ENCODE data around the gene ACBD7. TPM values are rescaled to one million over a fixed set of nuclear protein-coding genes. Genes with fewer than 3 reads are reported as not detected.

The ACBD7 gene
- total RNA-seq, 1 donor from 2014 or later: 0.33 TPM

DNA sequence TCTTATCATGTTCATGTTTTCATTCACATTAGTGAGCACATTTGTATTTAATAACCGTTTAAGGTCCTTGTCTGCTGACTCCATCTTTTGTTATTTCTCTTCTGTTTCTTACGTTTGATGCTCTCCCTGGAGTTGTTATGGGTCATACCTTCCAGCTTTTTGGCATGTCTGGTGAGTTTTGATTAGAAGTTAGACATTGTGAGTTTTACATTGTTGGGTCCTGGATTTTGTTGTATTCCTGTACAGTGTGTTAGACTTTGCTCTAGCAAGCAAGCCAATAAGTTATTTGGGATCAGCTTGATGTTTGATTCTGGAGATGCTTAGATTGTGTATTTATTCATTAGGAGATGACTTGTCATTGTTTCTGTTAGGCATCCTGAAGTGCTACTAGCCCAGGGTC is 27.9 kb downstream of the ACBD7 start:
- Mint-ChIP-seq H3K4me3 (ENCODE audit: unreplicated experiment) (no peak overlapping the region), H3K27me3 (ENCODE audit: unreplicated experiment) (no peaks in the 10 kb centered on the region), H3K4me1 (ENCODE audit: unreplicated experiment) (no peaks in the 10 kb centered on the region), H3K27ac (ENCODE audit: unreplicated experiment) (no peak overlapping the region), H3K36me3 (ENCODE audit: low read depth, unreplicated experiment) (peaks cover 8% of the 10 kb centered on the region), H3K9me3 (ENCODE audit: unreplicated experiment) (peaks cover 5% of the 10 kb centered on the region)
- TF ChIP-seq, protein P1, sequence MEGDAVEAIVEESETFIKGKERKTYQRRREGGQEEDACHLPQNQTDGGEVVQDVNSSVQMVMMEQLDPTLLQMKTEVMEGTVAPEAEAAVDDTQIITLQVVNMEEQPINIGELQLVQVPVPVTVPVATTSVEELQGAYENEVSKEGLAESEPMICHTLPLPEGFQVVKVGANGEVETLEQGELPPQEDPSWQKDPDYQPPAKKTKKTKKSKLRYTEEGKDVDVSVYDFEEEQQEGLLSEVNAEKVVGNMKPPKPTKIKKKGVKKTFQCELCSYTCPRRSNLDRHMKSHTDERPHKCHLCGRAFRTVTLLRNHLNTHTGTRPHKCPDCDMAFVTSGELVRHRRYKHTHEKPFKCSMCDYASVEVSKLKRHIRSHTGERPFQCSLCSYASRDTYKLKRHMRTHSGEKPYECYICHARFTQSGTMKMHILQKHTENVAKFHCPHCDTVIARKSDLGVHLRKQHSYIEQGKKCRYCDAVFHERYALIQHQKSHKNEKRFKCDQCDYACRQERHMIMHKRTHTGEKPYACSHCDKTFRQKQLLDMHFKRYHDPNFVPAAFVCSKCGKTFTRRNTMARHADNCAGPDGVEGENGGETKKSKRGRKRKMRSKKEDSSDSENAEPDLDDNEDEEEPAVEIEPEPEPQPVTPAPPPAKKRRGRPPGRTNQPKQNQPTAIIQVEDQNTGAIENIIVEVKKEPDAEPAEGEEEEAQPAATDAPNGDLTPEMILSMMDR (IDR thresholded peaks at IDR 0.05; ENCODE audit: unreplicated experiment): no peak
- no peak for DNase-seq (ENCODE audit: low spot score)

DNA sequence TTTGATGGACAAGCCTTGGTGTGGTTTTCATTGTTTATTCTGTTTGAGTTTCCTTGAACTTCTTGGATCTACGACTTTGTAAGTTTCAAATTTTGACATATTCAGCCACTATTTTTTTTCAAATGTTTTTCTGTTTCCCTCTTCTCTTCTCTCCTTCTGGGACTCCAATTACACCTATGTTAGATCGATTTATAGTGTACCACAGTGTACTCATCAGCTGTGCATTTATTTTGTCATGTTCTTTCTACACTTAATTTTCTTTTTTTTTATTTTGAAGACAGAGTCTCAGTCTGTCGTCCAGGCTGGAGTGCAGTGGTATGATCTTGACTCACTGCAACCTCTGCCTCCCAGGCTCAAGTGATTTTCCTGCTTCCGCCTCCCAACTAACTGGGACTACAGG is 28.7 kb downstream of the ACBD7 start:
- Mint-ChIP-seq H3K36me3 (ENCODE audit: low read depth, unreplicated experiment) (peaks cover 8% of the 10 kb centered on the region), H3K4me1 (ENCODE audit: unreplicated experiment) (no peaks in the 10 kb centered on the region), H3K9me3 (ENCODE audit: unreplicated experiment) (peaks cover 5% of the 10 kb centered on the region), H3K27me3 (ENCODE audit: unreplicated experiment) (no peaks in the 10 kb centered on the region), H3K27ac (ENCODE audit: unreplicated experiment) (no peak overlapping the region), H3K4me3 (ENCODE audit: unreplicated experiment) (peak overlapping the region; percentile 4)
- TF ChIP-seq, protein P1 (IDR thresholded peaks at IDR 0.05; ENCODE audit: unreplicated experiment): no peak
- no peak for DNase-seq (ENCODE audit: low spot score)

- Mint-ChIP-seq H3K4me1 (ENCODE audit: unreplicated experiment) (no peaks in the 10 kb centered on the region), H3K36me3 (ENCODE audit: low read depth, unreplicated experiment) (peaks cover 8% of the 10 kb centered on the region), H3K27me3 (ENCODE audit: unreplicated experiment) (no peaks in the 10 kb centered on the region), H3K4me3 (ENCODE audit: unreplicated experiment) (no peak overlapping the region), H3K9me3 (ENCODE audit: unreplicated experiment) (peaks cover 5% of the 10 kb centered on the region), H3K27ac (ENCODE audit: unreplicated experiment) (no peak overlapping the region)
- no peak for DNase-seq (ENCODE audit: low spot score)
- TF ChIP-seq, protein P1 (IDR thresholded peaks at IDR 0.05; ENCODE audit: unreplicated experiment): no peak
Observed at GRCh38 chr10:15058689-15059088, 29.9 kb downstream of the ACBD7 start.

DNA sequence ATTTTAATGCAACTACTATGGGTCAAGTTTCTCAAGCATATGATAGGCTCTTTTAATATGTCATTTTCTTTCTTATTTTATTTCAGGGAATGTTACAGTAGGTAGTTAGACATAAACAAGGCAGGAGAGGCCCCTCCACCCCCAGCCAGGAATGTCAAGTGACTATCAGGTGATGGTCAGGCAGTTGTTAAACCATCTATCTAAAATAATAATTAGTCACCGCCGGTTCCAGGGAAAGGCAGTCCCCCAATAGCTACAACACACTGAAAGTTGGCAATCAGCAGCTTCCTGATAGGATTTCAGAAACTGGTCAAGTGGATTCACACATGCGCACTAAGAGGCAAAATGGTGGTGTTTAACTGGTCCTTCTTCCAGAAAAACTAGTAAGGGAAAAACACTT is 35.5 kb downstream of the ACBD7 start:
- Mint-ChIP-seq H3K27ac (ENCODE audit: unreplicated experiment) (no peak overlapping the region), H3K36me3 (ENCODE audit: low read depth, unreplicated experiment) (no peaks in the 10 kb centered on the region), H3K4me3 (ENCODE audit: unreplicated experiment) (no peak overlapping the region), H3K9me3 (ENCODE audit: unreplicated experiment) (no peaks in the 10 kb centered on the region), H3K4me1 (ENCODE audit: unreplicated experiment) (no peaks in the 10 kb centered on the region), H3K27me3 (ENCODE audit: unreplicated experiment) (peaks cover 2% of the 10 kb centered on the region)
- TF ChIP-seq, protein P1 (IDR thresholded peaks at IDR 0.05; ENCODE audit: unreplicated experiment): no peak
- no peak for DNase-seq (ENCODE audit: low spot score)

DNA sequence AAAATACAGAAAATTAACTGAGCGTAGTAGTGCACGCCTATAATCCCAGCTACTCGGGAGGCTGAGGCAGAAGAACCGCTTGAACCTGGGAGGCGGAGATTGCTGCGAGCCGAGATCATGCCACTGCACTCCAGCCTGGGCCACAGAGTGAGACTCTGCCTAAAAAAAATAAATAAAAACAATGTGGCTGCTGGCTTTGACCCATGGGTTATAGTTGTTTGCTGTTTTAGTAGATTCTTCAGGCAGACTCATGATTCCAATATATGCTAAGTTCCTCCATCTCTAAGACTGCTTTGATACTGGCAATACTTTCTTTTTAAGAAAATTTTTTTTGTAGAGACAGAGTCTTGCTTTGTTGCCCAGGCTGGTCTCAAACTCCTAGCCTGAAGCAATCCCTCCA is 36.5 kb downstream of the ACBD7 start:
- no peak for DNase-seq (ENCODE audit: low spot score)
- Mint-ChIP-seq H3K27me3 (ENCODE audit: unreplicated experiment) (peaks cover 2% of the 10 kb centered on the region), H3K4me1 (ENCODE audit: unreplicated experiment) (no peaks in the 10 kb centered on the region), H3K27ac (ENCODE audit: unreplicated experiment) (no peak overlapping the region), H3K36me3 (ENCODE audit: low read depth, unreplicated experiment) (no peaks in the 10 kb centered on the region), H3K4me3 (ENCODE audit: unreplicated experiment) (no peak overlapping the region), H3K9me3 (ENCODE audit: unreplicated experiment) (no peaks in the 10 kb centered on the region)
- TF ChIP-seq, protein P1 (IDR thresholded peaks at IDR 0.05; ENCODE audit: unreplicated experiment): no peak

Data from endothelial cell (in vitro differentiated cells).